CD4-positive, alpha-beta memory T cell (primary cell): Measurements from ENCODE around the gene SLC9A6. TPM values are rescaled to one million over a fixed set of nuclear protein-coding genes. Genes with fewer than 3 reads are reported as not detected.
A peak's percentile ranks its signal among the peaks of the same experiment; 100 is the strongest.

Source experiments
- CTCF ChIA-PET: fragments of 350-600 bp; sonication (Branson Sonifier 250); formaldehyde crosslinking; loops from one replicate; lab custom pipeline; 2021; ENCODE audit warnings: inconsistent platforms; ENCODE audit not compliant: partially characterized antibody; lab: Charles Lee
- POLR2A ChIA-PET: fragments of 350-600 bp; sonication (Branson Sonifier 250); formaldehyde crosslinking; loops from one replicate; lab custom pipeline; 2021; ENCODE audit not compliant: partially characterized antibody; lab: Charles Lee
- DNase-seq, 5 donors: peaks; one replicate each; pipeline versions ENCODE4 v3.0.0 to v3.0.0-alpha.2; 2020 to 2022; ENCODE audit warnings: mixed read lengths in 1 of 5
- H3K27ac ChIP-seq: one replicate; pipeline ENCODE4 v1.7.0; 2013; ENCODE audit warnings: low read depth, low read length
- H3K27me3 ChIP-seq: 2 replicates; pipeline ENCODE4 v1.7.0; 2013; ENCODE audit warnings: mild to moderate bottlenecking, low read length, moderate library complexity; ENCODE audit not compliant: insufficient read depth
- H3K36me3 ChIP-seq: 2 replicates; pipeline ENCODE4 v1.7.0; 2013; ENCODE audit warnings: mild to moderate bottlenecking, low read length, moderate library complexity; ENCODE audit not compliant: insufficient read depth
- H3K4me1 ChIP-seq: 2 replicates; pipeline ENCODE4 v1.7.0; 2013; ENCODE audit warnings: mild to moderate bottlenecking, low read length, moderate library complexity; ENCODE audit not compliant: insufficient read depth
- H3K4me3 ChIP-seq, 2 donors: one replicate each; pipeline ENCODE4 v1.7.0; 2013; ENCODE audit warnings: low read length in 2 of 2, mild to moderate bottlenecking in 1 of 2
- H3K9me3 ChIP-seq, 2 donors: one replicate each; pipeline ENCODE4 v1.7.0; 2013; ENCODE audit warnings: low read length in 2 of 2, control low read depth in 1 of 2; ENCODE audit not compliant: control insufficient read depth in 1 of 2
- H3K27ac Mint-ChIP-seq, 7 donors: one replicate each; pipeline ENCODE4 v1.8.0; 2020 to 2021; ENCODE audit warnings: mixed read lengths in 7 of 7, mild to moderate bottlenecking in 6 of 7, inconsistent platforms in 3 of 7, moderate library complexity in 3 of 7
- H3K27me3 Mint-ChIP-seq, 2 donors: one replicate each; pipeline ENCODE4 v1.8.0; 2020 to 2021; ENCODE audit warnings: mixed read lengths in 2 of 2
- H3K36me3 Mint-ChIP-seq, 2 donors: one replicate each; pipeline ENCODE4 v1.8.0; 2020 to 2021; ENCODE audit warnings: mixed read lengths in 2 of 2, inconsistent platforms in 1 of 2, mild to moderate bottlenecking in 1 of 2
- H3K4me1 Mint-ChIP-seq, 4 donors: one replicate each; pipeline ENCODE4 v1.8.0; 2020 to 2021; ENCODE audit warnings: mixed read lengths in 4 of 4, mild to moderate bottlenecking in 1 of 4
- H3K4me3 Mint-ChIP-seq, 8 donors: one replicate each; pipeline ENCODE4 v1.8.0; 2020 to 2021; ENCODE audit warnings: mixed read lengths in 8 of 8, mild to moderate bottlenecking in 7 of 8, moderate library complexity in 6 of 8, inconsistent platforms in 3 of 8
- H3K9me3 Mint-ChIP-seq, 8 donors: one replicate each; pipeline ENCODE4 v1.8.0; 2020 to 2021; ENCODE audit warnings: mixed read lengths in 8 of 8, mild to moderate bottlenecking in 5 of 8, inconsistent platforms in 3 of 8, moderate library complexity in 1 of 8
- intact Hi-C: fragments of 100-400 bp; cut with micrococcal nuclease; formaldehyde crosslinking; loops from one replicate; pipeline ENCODE4 v1.15.1; 2023
- polyA plus RNA-seq, 2 donors: library from polyadenylated mRNA; unstranded; fragments of 300-500 nt; fragmentation: Illumina TruSeq; gene quantifications; one replicate each; pipeline ENCODE4 v1.2.3, GENCODE V29; 2021
- total RNA-seq, 2 experiments: library from RNA; stranded (reverse); gene quantifications; one replicate each; pipeline ENCODE4 v1.2.3, GENCODE V29; 2021

The SLC9A6 gene
- total and polyA plus RNA-seq, 4 experiments from 2014 or later, result 20.5 to 30.1 (median 22.5) TPM

- intact Hi-C loops, result no loop called here
- ChIA-PET POLR2A (no interaction called here), CTCF (interaction anchor here (1.9 kb wide), 1 partner anchor 128 kb away, joined by 7 read pairs; no protein-coding TSS in a partner anchor)
- Mint-ChIP-seq H3K4me3 (no peak overlapping the region), H3K27ac (no peak overlapping the region), H3K9me3 (peaks cover 0 to 2% (median 0%) of the 10 kb centered on the region in 8 donors), H3K36me3 (peaks cover 7 to 20% of the 10 kb centered on the region in 2 donors), H3K27me3 (no peaks in the 10 kb centered on the region), H3K4me1 (peaks cover 0 to 2% (median 0%) of the 10 kb centered on the region in 4 donors)
- Histone ChIP-seq H3K27ac (no peak overlapping the region), H3K4me1 (no peaks in the 10 kb centered on the region), H3K36me3 (peaks cover 6% of the 10 kb centered on the region), H3K4me3 (no peak overlapping the region), H3K9me3 (no peaks in the 10 kb centered on the region), H3K27me3 (no peaks in the 10 kb centered on the region)
- DNase-seq, result no peak
Observed at GRCh38 chrX:136034668-136035067, 49.4 kb downstream of the SLC9A6 start.

- H3K36me3 ChIP-seq, result peaks cover 5% of the 10 kb centered on the region
- intact Hi-C loops, result no loop called here
- no peaks in the 10 kb centered on the region for H3K4me1 ChIP-seq
- H3K27ac ChIP-seq, result no peak overlapping the region
- H3K4me3 Mint-ChIP-seq, result no peak overlapping the region
- H3K9me3 ChIP-seq, result no peaks in the 10 kb centered on the region
- no peak overlapping the region for H3K4me3 ChIP-seq
- H3K4me1 Mint-ChIP-seq, result peaks cover 0 to 2% (median 0%) of the 10 kb centered on the region in 4 donors
- H3K27me3 ChIP-seq, result no peaks in the 10 kb centered on the region
- DNase-seq, result no peak
- H3K27me3 Mint-ChIP-seq, result no peaks in the 10 kb centered on the region
- CTCF ChIA-PET, result interaction anchor here (1.9 kb wide), 1 partner anchor 127 kb away, joined by 7 read pairs; no protein-coding TSS in a partner anchor
- peaks cover 5 to 21% of the 10 kb centered on the region in 2 donors for H3K36me3 Mint-ChIP-seq
- no peak overlapping the region for H3K27ac Mint-ChIP-seq
- peaks cover 0 to under 1% (median 0%) of the 10 kb centered on the region in 8 donors for H3K9me3 Mint-ChIP-seq
- POLR2A ChIA-PET, result no interaction called here
Observed at GRCh38 chrX:136035663-136036062, 50.4 kb downstream of the SLC9A6 start.

GRCh38 chrX:136039485-136039884, 54.2 kb downstream of the SLC9A6 start:
- no peaks in the 10 kb centered on the region for H3K27me3 ChIP-seq
- Mint-ChIP-seq H3K36me3 (peaks cover 0 to 19% of the 10 kb centered on the region in 2 donors), H3K27me3 (no peaks in the 10 kb centered on the region), H3K4me3 (no peak overlapping the region), H3K4me1 (no peaks in the 10 kb centered on the region), H3K9me3 (no peaks in the 10 kb centered on the region), H3K27ac (no peak overlapping the region)
- H3K9me3 ChIP-seq, result no peaks in the 10 kb centered on the region
- H3K4me1 ChIP-seq, result no peaks in the 10 kb centered on the region
- no peak overlapping the region for H3K27ac ChIP-seq
- H3K4me3 ChIP-seq, result no peak overlapping the region
- ChIA-PET POLR2A (no interaction called here), CTCF (no interaction called here)
- H3K36me3 ChIP-seq, result no peaks in the 10 kb centered on the region
- intact Hi-C loops, result no loop called here
- no peak for DNase-seq

- no peak overlapping the region for H3K27ac ChIP-seq
- ChIA-PET CTCF (interaction anchor here (1.5 kb wide), 1 partner anchor 171 kb away, joined by 3 read pairs; no protein-coding TSS in a partner anchor), POLR2A (no interaction called here)
- Mint-ChIP-seq H3K9me3 (no peaks in the 10 kb centered on the region), H3K4me1 (no peaks in the 10 kb centered on the region), H3K36me3 (peaks cover 0 to 21% of the 10 kb centered on the region in 2 donors), H3K27ac (no peak overlapping the region), H3K27me3 (no peaks in the 10 kb centered on the region), H3K4me3 (no peak overlapping the region)
- H3K9me3 ChIP-seq, result no peaks in the 10 kb centered on the region
- no peaks in the 10 kb centered on the region for H3K4me1 ChIP-seq
- H3K4me3 ChIP-seq, result no peak overlapping the region
- intact Hi-C loops, result no loop called here
- DNase-seq, result no peak
- peaks cover 3% of the 10 kb centered on the region for H3K36me3 ChIP-seq
- no peaks in the 10 kb centered on the region for H3K27me3 ChIP-seq
Observed at GRCh38 chrX:136039968-136040367, 54.7 kb downstream of the SLC9A6 start.

GRCh38 chrX:136041254-136041812, 56.1 kb downstream of the SLC9A6 start:
- Mint-ChIP-seq H3K27me3 (no peaks in the 10 kb centered on the region), H3K36me3 (peaks cover 0 to 27% of the 10 kb centered on the region in 2 donors), H3K4me3 (no peak overlapping the region), H3K4me1 (no peaks in the 10 kb centered on the region), H3K27ac (peak overlapping the region in 1 of 7 donors; percentile 31), H3K9me3 (no peaks in the 10 kb centered on the region)
- Histone ChIP-seq H3K36me3 (peaks cover 3% of the 10 kb centered on the region), H3K27me3 (no peaks in the 10 kb centered on the region), H3K4me1 (no peaks in the 10 kb centered on the region), H3K27ac (no peak overlapping the region), H3K4me3 (no peak overlapping the region), H3K9me3 (no peaks in the 10 kb centered on the region)
- no peak for DNase-seq
- intact Hi-C loops, result no loop called here
- ChIA-PET CTCF (interaction anchor here (1.3 to 1.5 kb wide), 3 partner anchors 13 to 170 kb away, joined by 3 to 4 read pairs (median 3); no protein-coding TSS in a partner anchor), POLR2A (no interaction called here)

- H3K36me3 ChIP-seq, result peaks cover 3% of the 10 kb centered on the region
- peaks cover 0 to 19% of the 10 kb centered on the region in 2 donors for H3K36me3 Mint-ChIP-seq
- no peak overlapping the region for H3K4me3 Mint-ChIP-seq
- no peaks in the 10 kb centered on the region for H3K4me1 Mint-ChIP-seq
- no peaks in the 10 kb centered on the region for H3K27me3 Mint-ChIP-seq
- peak overlapping the region in 1 of 7 donors; percentile 25 for H3K27ac Mint-ChIP-seq
- no peaks in the 10 kb centered on the region for H3K9me3 Mint-ChIP-seq
- H3K4me1 ChIP-seq, result no peaks in the 10 kb centered on the region
- POLR2A ChIA-PET, result no interaction called here
- H3K9me3 ChIP-seq, result no peaks in the 10 kb centered on the region
- no peak overlapping the region for H3K27ac ChIP-seq
- CTCF ChIA-PET, result interaction anchor here (2.5 kb wide), 1 partner anchor 17 kb away, joined by 8 read pairs; no protein-coding TSS in a partner anchor
- H3K27me3 ChIP-seq, result no peaks in the 10 kb centered on the region
- no peak overlapping the region for H3K4me3 ChIP-seq
- no peak for DNase-seq
- intact Hi-C loops, result no loop called here
Observed at GRCh38 chrX:136045008-136045407, 59.8 kb downstream of the SLC9A6 start.

GRCh38 chrX:136046295-136047015, 61.2 kb downstream of the SLC9A6 start:
- Histone ChIP-seq H3K27ac (no peak overlapping the region), H3K4me1 (no peaks in the 10 kb centered on the region), H3K36me3 (peaks cover 3% of the 10 kb centered on the region), H3K9me3 (no peaks in the 10 kb centered on the region), H3K27me3 (no peaks in the 10 kb centered on the region), H3K4me3 (no peak overlapping the region)
- Mint-ChIP-seq H3K4me3 (no peak overlapping the region), H3K27me3 (no peaks in the 10 kb centered on the region), H3K9me3 (no peaks in the 10 kb centered on the region), H3K4me1 (no peaks in the 10 kb centered on the region), H3K27ac (no peak overlapping the region), H3K36me3 (peaks cover 0 to 19% of the 10 kb centered on the region in 2 donors)
- DNase-seq, result no peak
- CTCF ChIA-PET, result no interaction called here
- intact Hi-C loops, result no loop called here
- POLR2A ChIA-PET, result no interaction called here
